ENCODE results near the gene USP34. TPM values are rescaled to one million over a fixed set of nuclear protein-coding genes. Genes with fewer than 3 reads are reported as not detected.
"Not testable (repeated sequence)": the region's sequence is repeated elsewhere in the genome, so short reads cannot be mapped to it uniquely, and the experiment has no call there.

Gene USP34
- total and polyA plus RNA-seq, 2 of the 8 experiments (the other 6 are each of a cell fraction or from before 2014, with no cell fraction given), result 56.7 to 91.7 TPM

DNA sequence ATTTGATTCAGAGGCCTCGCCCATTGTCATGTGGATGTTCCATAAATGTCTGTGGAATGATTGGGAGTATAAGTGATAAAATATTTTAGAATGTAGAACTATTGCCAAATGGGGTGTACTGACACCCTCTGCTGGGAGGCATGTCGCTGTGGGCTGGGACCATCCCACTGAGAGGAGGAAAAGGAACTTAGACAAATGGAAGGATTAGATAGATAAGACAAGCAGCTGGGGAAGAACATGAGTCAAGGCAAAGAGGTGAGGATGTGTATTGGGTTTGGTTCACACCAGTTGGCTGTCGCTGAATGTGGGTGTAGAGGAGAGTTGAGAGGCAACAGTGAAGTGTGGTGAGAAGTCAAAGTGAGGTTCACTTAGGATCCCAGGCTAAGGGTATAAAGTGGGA lies 304.9 kb downstream of the USP34 start:
- Histone ChIP-seq H4K8ac (ENCODE audit: extremely low read depth, insufficient read depth, low read length) (no peak overlapping the region), H4K5ac (ENCODE audit: insufficient read length, low read depth, low read length) (no peak overlapping the region), H4K91ac (replicated peaks; ENCODE audit: insufficient read length, low read length) (no peak overlapping the region), H2BK20ac (ENCODE audit: low read length) (no peak overlapping the region), H3K9ac (replicated peaks in 1 of 4; ENCODE audit: extremely low read depth in 1 of 4, low read depth in 3 of 4, low read length in 3 of 4) (no peak overlapping the region), H3K27me3 (replicated peaks in 1 of 4; ENCODE audit: control insufficient read depth in 3 of 4, extremely low read depth in 1 of 4, insufficient read depth in 3 of 4, low read length in 3 of 4) (no peaks in the 10 kb centered on the region), H2BK5ac (ENCODE audit: low read depth, low read length) (no peak overlapping the region), H3K56ac (replicated peaks; ENCODE audit: insufficient read length, low read depth, low read length) (no peak overlapping the region), H3K9me3 (ENCODE audit: insufficient read depth in 2 of 2, low read depth in 1 of 2, low read length in 1 of 2) (no peaks in the 10 kb centered on the region), H3K36me3 (ENCODE audit: control insufficient read depth in 2 of 4, insufficient read depth in 4 of 4, low read length in 3 of 4) (peaks cover 0 to 12% (median 0%) of the 10 kb centered on the region in 4 experiments; a peak in 1 of 8 replicates), H3K79me1 (ENCODE audit: low read depth, low read length) (no peaks in the 10 kb centered on the region), H4K20me1 (replicated peaks in 1 of 2; ENCODE audit: control insufficient read depth in 1 of 2, insufficient read depth in 2 of 2, low read length in 2 of 2) (no peaks in the 10 kb centered on the region), H2AK5ac (ENCODE audit: low read depth, low read length) (no peak overlapping the region), H3K18ac (ENCODE audit: extremely low read depth, low read length) (no peak overlapping the region), H3K4ac (replicated peaks; ENCODE audit: insufficient read length, low read depth, low read length) (no peak overlapping the region), H2BK120ac (replicated peaks; ENCODE audit: low read depth, low read length) (no peak overlapping the region), H3K4me1 (replicated peaks in 1 of 4; ENCODE audit: control insufficient read depth in 3 of 4, insufficient read depth in 4 of 4, low read length in 3 of 4) (no peaks in the 10 kb centered on the region), H2BK12ac (ENCODE audit: low read depth, low read length) (no peak overlapping the region), H3K27ac (ENCODE audit: low read depth, low read length) (no peak overlapping the region), H3K4me3 (ENCODE audit: extremely low read depth in 1 of 4, insufficient read depth in 2 of 4, low read depth in 3 of 4, low read length in 4 of 4) (no peak overlapping the region), H3K4me2 (ENCODE audit: insufficient read depth in 1 of 2, low read depth in 2 of 2, low read length in 2 of 2) (no peak overlapping the region), H3K23me2 (ENCODE audit: low read depth, low read length) (no peaks in the 10 kb centered on the region), H3K79me2 (ENCODE audit: control insufficient read depth in 1 of 2, insufficient read depth in 2 of 2, low read length in 2 of 2) (no peaks in the 10 kb centered on the region), H3K23ac (ENCODE audit: insufficient read length) (no peak overlapping the region), H3K14ac (ENCODE audit: insufficient read length) (no peak overlapping the region), H2AFZ (ENCODE audit: low read length) (no peak overlapping the region), H2BK15ac (ENCODE audit: low read length) (no peak overlapping the region)
- no peak for TF ChIP-seq SP2 (IDR thresholded peaks at IDR 0.05; ENCODE audit: low read length)
- POLR2A ChIA-PET (ENCODE audit: partially characterized antibody), result no interaction called here
- WGBS, 2 experiments (ENCODE audit: extremely low coverage in 1 of 2, insufficient coverage in 1 of 2, insufficient read length in 1 of 2, insufficient replicate concordance in 2 of 2, low coverage in 1 of 2, low lambda C conversion rate in 2 of 2, missing lambda C conversion rate in 1 of 2), result 88% methylated on average over 3 of the region's 3 CpGs; no CpG with 5 or more reads in 1 of the 2 experiments
- DNase-seq (ENCODE audit: low read depth in 1 of 2, low spot score in 2 of 2) (no peak), FAIRE-seq (no peak)
- CTCF ChIA-PET (ENCODE audit: partially characterized antibody), result interaction anchor here (0.8 to 1.6 kb wide), 2 partner anchors 10 to 13 kb away, joined by 3 to 4 read pairs; no protein-coding TSS in a partner anchor

DNA sequence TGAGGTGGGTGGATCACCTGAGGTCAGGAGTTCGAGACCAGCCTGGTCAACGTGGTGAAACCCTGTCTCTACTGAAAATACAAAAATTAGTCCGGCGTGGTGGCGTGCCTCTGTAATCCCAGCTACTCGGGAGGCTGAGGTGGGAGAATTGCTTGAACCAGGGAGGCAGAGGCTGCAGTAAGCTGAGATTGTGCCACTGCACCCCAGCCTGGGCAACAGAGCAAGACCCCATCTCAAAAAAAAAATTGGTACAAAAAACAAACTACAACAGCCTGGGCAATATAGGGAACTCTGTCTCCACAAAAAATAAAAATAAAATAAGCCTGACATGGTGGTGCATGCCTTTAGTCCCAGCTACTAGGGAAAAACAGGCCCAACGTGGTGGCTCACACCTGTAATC lies 305.8 kb downstream of the USP34 start:
- H4K8ac ChIP-seq (ENCODE audit: extremely low read depth, insufficient read depth, low read length); DNase-seq (ENCODE audit: low read depth in 1 of 2, low spot score in 2 of 2); H3K4me1 ChIP-seq (replicated peaks in 1 of 4; ENCODE audit: control insufficient read depth in 3 of 4, insufficient read depth in 4 of 4, low read length in 3 of 4); H3K4me2 ChIP-seq (ENCODE audit: insufficient read depth in 1 of 2, low read depth in 2 of 2, low read length in 2 of 2); H2BK20ac ChIP-seq (ENCODE audit: low read length); H3K18ac ChIP-seq (ENCODE audit: extremely low read depth, low read length); H3K14ac ChIP-seq (ENCODE audit: insufficient read length); H3K9me3 ChIP-seq (ENCODE audit: insufficient read depth in 2 of 2, low read depth in 1 of 2, low read length in 1 of 2); H2BK120ac ChIP-seq (replicated peaks; ENCODE audit: low read depth, low read length); H3K9ac ChIP-seq (replicated peaks in 1 of 4; ENCODE audit: extremely low read depth in 1 of 4, low read depth in 3 of 4, low read length in 3 of 4); H3K27ac ChIP-seq (ENCODE audit: low read depth, low read length); H4K20me1 ChIP-seq (replicated peaks in 1 of 2; ENCODE audit: control insufficient read depth in 1 of 2, insufficient read depth in 2 of 2, low read length in 2 of 2); FAIRE-seq; H2BK5ac ChIP-seq (ENCODE audit: low read depth, low read length); H3K4ac ChIP-seq (replicated peaks; ENCODE audit: insufficient read length, low read depth, low read length); H2BK15ac ChIP-seq (ENCODE audit: low read length); H3K27me3 ChIP-seq (replicated peaks in 1 of 4; ENCODE audit: control insufficient read depth in 3 of 4, extremely low read depth in 1 of 4, insufficient read depth in 3 of 4, low read length in 3 of 4); H2BK12ac ChIP-seq (ENCODE audit: low read depth, low read length); H3K4me3 ChIP-seq (ENCODE audit: extremely low read depth in 1 of 4, insufficient read depth in 2 of 4, low read depth in 3 of 4, low read length in 4 of 4); H3K56ac ChIP-seq (replicated peaks; ENCODE audit: insufficient read length, low read depth, low read length); H3K23me2 ChIP-seq (ENCODE audit: low read depth, low read length); H3K23ac ChIP-seq (ENCODE audit: insufficient read length); H4K91ac ChIP-seq (replicated peaks; ENCODE audit: insufficient read length, low read length); H3K79me2 ChIP-seq (ENCODE audit: control insufficient read depth in 1 of 2, insufficient read depth in 2 of 2, low read length in 2 of 2); H3K79me1 ChIP-seq (ENCODE audit: low read depth, low read length); H2AFZ ChIP-seq (ENCODE audit: low read length); H4K5ac ChIP-seq (ENCODE audit: insufficient read length, low read depth, low read length); H2AK5ac ChIP-seq (ENCODE audit: low read depth, low read length): not testable (repeated sequence)
- CTCF ChIA-PET (ENCODE audit: partially characterized antibody), result interaction anchor here (0.5 to 1.0 kb wide), 4 partner anchors 9 to 140 kb away, joined by 3 read pairs; no protein-coding TSS in a partner anchor
- WGBS, 2 experiments (ENCODE audit: extremely low coverage in 1 of 2, insufficient coverage in 1 of 2, insufficient read length in 1 of 2, insufficient replicate concordance in 2 of 2, low coverage in 1 of 2, low lambda C conversion rate in 2 of 2, missing lambda C conversion rate in 1 of 2), result 96% methylated on average over 6 of the region's 7 CpGs; no CpG with 5 or more reads in 1 of the 2 experiments
- POLR2A ChIA-PET (ENCODE audit: partially characterized antibody), result interaction anchor here (1.2 kb wide), 1 partner anchor 19 kb away, joined by 4 read pairs; no protein-coding TSS in a partner anchor
- peaks cover 0 to 12% (median 0%) of the 10 kb centered on the region in 4 experiments; a peak in 1 of 8 replicates for H3K36me3 ChIP-seq (ENCODE audit: control insufficient read depth in 2 of 4, insufficient read depth in 4 of 4, low read length in 3 of 4)

Measured in H1 (cell line).